Ascending aorta (tissue), 2 donors: ENCODE results near the gene ATP6V0E1. TPM values are rescaled to one million over a fixed set of nuclear protein-coding genes. Genes with fewer than 3 reads are reported as not detected.
"Not testable (repeated sequence)": the region's sequence is repeated elsewhere in the genome, so short reads cannot be mapped to it uniquely, and the experiment has no call there.

Experiments
- DNase-seq, 2 donors: peaks; one replicate each; pipeline ENCODE4 v3.0.0-alpha.2; 2019; ENCODE audit warnings: low spot score in 2 of 2
- H3K27ac ChIP-seq, 2 donors: fragments of 200-600 bp; sonication (generic); one replicate each; pipeline ENCODE4 v1.5.1; 2016 to 2017; ENCODE audit warnings: mild to moderate bottlenecking in 1 of 2
- H3K27me3 ChIP-seq: fragments of 200-600 bp; sonication (generic); one replicate; pipeline ENCODE4 v1.5.1; 2017
- H3K36me3 ChIP-seq, 2 donors: fragments of 200-600 bp; sonication (generic); one replicate each; pipeline ENCODE4 v1.5.1; 2016
- H3K4me1 ChIP-seq, 2 donors: fragments of 200-600 bp; sonication (generic); one replicate each; pipeline ENCODE4 v1.5.1; 2016 to 2017; ENCODE audit warnings: mild to moderate bottlenecking in 1 of 2
- H3K4me3 ChIP-seq, 2 donors: fragments of 200-600 bp; sonication (generic); one replicate each; pipeline ENCODE4 v1.5.1; 2016 to 2017; ENCODE audit warnings: mild to moderate bottlenecking in 1 of 2
- H3K9me3 ChIP-seq, 2 donors: fragments of 200-600 bp; sonication (generic); one replicate each; pipeline ENCODE4 v1.5.1; 2016
- CTCF ChIP-seq, 3 experiments: fragments of 200-600 bp in 2 of 3; fragments of 450-650 bp in 1 of 3; sonication (generic) in 2 of 3; IDR thresholded peaks; one replicate each; pipeline ENCODE4 v1.5.1; 2016 to 2019; ENCODE audit warnings: antibody characterized with exemption in 3 of 3, mild to moderate bottlenecking in 1 of 3, moderate library complexity in 1 of 3
- intact Hi-C: fragments of 100-400 bp; cut with DNase I; formaldehyde crosslinking; loops from one replicate; pipeline ENCODE4 v1.15.1; 2023
- total RNA-seq: library from RNA; depleted of rRNA; stranded (reverse); fragments of >200 nt; gene quantifications from one replicate; pipeline ENCODE4 v1.1.0, GENCODE V29; 2016

ATP6V0E1 gene
- total RNA-seq, 1 donor from 2014 or later: 62.6 TPM

GRCh38 chr5:173062141-173062540, 78.6 kb downstream of the ATP6V0E1 start:
- H3K27ac ChIP-seq: no peak overlapping the region
- peaks cover 0 to 19% of the 10 kb centered on the region in 2 donors for H3K4me1 ChIP-seq
- no peak for DNase-seq
- intact Hi-C loops: no loop called here
- no peak overlapping the region for H3K4me3 ChIP-seq
- H3K27me3 ChIP-seq: no peaks in the 10 kb centered on the region
- no peaks in the 10 kb centered on the region for H3K9me3 ChIP-seq
- TF ChIP-seq CTCF (IDR thresholded peaks at IDR 0.05): no peak
- H3K36me3 ChIP-seq: peaks cover 0 to 5% of the 10 kb centered on the region in 2 donors

- Histone ChIP-seq H3K4me3 (no peak overlapping the region), H3K27ac (no peak overlapping the region), H3K27me3 (no peaks in the 10 kb centered on the region), H3K36me3 (no peaks in the 10 kb centered on the region), H3K4me1 (peaks cover 0 to 9% of the 10 kb centered on the region in 2 donors), H3K9me3 (no peaks in the 10 kb centered on the region)
- intact Hi-C loops: no loop called here
- DNase-seq: no peak
- TF ChIP-seq CTCF (IDR thresholded peaks at IDR 0.05): no peak
Observed at GRCh38 chr5:173065155-173065554, 81.6 kb downstream of the ATP6V0E1 start.

GRCh38 chr5:173069671-173070070, 86.1 kb downstream of the ATP6V0E1 start:
- no peak for TF ChIP-seq CTCF (IDR thresholded peaks at IDR 0.05)
- no peaks in the 10 kb centered on the region for H3K36me3 ChIP-seq
- intact Hi-C loops: no loop called here
- H3K9me3 ChIP-seq: no peaks in the 10 kb centered on the region
- no peak overlapping the region for H3K27ac ChIP-seq
- DNase-seq: no peak
- peaks cover 0 to 5% of the 10 kb centered on the region in 2 donors for H3K4me1 ChIP-seq
- no peak overlapping the region for H3K4me3 ChIP-seq
- no peaks in the 10 kb centered on the region for H3K27me3 ChIP-seq

- no peak for DNase-seq
- no peak for TF ChIP-seq CTCF (IDR thresholded peaks at IDR 0.05)
- H3K27me3 ChIP-seq: no peaks in the 10 kb centered on the region
- no peaks in the 10 kb centered on the region for H3K36me3 ChIP-seq
- intact Hi-C loops: no loop called here
- peaks cover 0 to 6% of the 10 kb centered on the region in 2 donors for H3K4me1 ChIP-seq
- H3K9me3 ChIP-seq: no peaks in the 10 kb centered on the region
- H3K27ac ChIP-seq: no peak overlapping the region
- no peak overlapping the region for H3K4me3 ChIP-seq
Observed at GRCh38 chr5:173075137-173075843, 91.7 kb downstream of the ATP6V0E1 start.

GRCh38 chr5:173075970-173076369, 92.4 kb downstream of the ATP6V0E1 start:
- Histone ChIP-seq H3K27me3 (no peaks in the 10 kb centered on the region), H3K27ac (no peak overlapping the region), H3K4me1 (peaks cover 0 to 6% of the 10 kb centered on the region in 2 donors), H3K4me3 (no peak overlapping the region), H3K36me3 (peaks cover 0 to 3% of the 10 kb centered on the region in 2 donors), H3K9me3 (no peaks in the 10 kb centered on the region)
- intact Hi-C loops: no loop called here
- DNase-seq: no peak
- no peak for TF ChIP-seq CTCF (IDR thresholded peaks at IDR 0.05)

- H3K4me3 ChIP-seq, H3K27ac ChIP-seq, DNase-seq, H3K4me1 ChIP-seq, H3K36me3 ChIP-seq, H3K27me3 ChIP-seq, intact Hi-C loops, H3K9me3 ChIP-seq: not testable (repeated sequence)
Observed at GRCh38 chr5:173076471-173076870, 92.9 kb downstream of the ATP6V0E1 start.
